Mesenteric fat pad (tissue), 1 donor: ENCODE results near the gene CANT1. TPM values are rescaled to one million over a fixed set of nuclear protein-coding genes. Genes with fewer than 3 reads are reported as not detected.
A peak's percentile ranks its signal among the peaks of the same experiment; 100 is the strongest.

Source experiments
- DNase-seq: peaks from one replicate; pipeline ENCODE4 v3.0.0-alpha.2; 2020; ENCODE audit warnings: low spot score
- total RNA-seq: library from RNA; stranded (reverse); fragmentation: NEBNext Ultra II Directional; extraction: Animal tissue kit (Norgen Biotek cat#: 25700); gene quantifications from one replicate; pipeline ENCODE4 v1.2.1, GENCODE V29; 2021
- donor health status: DM: yes; HTN: yes; CAD: no.

CANT1 gene
- total RNA-seq, 1 donor from 2014 or later, result 37.9 TPM

DNA sequence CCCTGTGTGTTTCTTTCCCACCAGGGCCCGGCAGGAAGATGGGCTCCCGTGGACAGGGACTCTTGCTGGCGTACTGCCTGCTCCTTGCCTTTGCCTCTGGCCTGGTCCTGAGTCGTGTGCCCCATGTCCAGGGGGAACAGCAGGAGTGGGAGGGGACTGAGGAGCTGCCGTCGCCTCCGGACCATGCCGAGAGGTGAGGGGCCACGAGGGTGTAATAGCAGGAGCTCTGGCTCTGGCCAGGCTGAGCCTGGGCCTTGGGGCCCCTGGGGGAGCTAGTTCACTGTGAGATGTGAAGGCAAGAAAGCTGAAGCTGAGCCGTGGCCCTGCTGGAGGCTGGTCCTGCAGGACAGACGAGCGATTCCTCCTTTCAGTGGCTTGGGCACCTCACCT is 34.4 kb upstream of the CANT1 start:
- DNase-seq, result peak; percentile 84

DNA sequence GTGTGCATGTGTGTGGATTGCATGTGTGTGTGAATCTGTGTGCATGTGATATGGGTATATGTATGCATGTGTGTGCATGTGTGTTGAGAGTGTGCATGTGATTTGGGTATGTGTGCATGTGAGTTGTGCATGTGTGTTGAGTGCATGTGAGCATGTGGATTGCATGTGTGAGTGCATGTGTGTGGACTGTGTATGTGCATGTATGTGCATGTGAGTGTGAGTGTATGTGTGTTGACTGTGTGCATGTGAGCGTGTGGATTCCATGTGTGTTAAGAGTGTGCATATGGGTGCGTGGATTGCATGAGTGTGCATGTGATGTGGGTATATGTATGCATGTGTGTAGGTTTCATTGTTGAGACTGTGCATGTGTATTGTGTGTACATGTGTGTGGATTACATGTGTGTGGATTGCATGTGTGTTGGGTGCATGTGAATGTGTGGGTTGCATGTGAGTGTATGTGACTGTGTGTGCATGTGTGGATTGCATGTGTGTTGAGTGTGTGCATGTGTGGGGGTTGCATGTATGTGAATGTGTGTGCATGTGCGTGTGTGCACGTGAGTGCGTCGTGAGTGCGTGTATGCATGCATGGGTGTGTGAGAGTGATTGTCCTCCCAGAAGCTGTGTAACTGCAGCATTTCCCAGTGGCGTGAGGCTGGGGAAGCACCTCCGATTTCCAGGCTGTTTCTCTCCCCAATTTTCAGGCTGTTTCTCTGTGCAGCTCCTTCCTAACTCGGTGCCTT is 33.8 kb upstream of the CANT1 start:
- DNase-seq, result peak; percentile 57

DNA sequence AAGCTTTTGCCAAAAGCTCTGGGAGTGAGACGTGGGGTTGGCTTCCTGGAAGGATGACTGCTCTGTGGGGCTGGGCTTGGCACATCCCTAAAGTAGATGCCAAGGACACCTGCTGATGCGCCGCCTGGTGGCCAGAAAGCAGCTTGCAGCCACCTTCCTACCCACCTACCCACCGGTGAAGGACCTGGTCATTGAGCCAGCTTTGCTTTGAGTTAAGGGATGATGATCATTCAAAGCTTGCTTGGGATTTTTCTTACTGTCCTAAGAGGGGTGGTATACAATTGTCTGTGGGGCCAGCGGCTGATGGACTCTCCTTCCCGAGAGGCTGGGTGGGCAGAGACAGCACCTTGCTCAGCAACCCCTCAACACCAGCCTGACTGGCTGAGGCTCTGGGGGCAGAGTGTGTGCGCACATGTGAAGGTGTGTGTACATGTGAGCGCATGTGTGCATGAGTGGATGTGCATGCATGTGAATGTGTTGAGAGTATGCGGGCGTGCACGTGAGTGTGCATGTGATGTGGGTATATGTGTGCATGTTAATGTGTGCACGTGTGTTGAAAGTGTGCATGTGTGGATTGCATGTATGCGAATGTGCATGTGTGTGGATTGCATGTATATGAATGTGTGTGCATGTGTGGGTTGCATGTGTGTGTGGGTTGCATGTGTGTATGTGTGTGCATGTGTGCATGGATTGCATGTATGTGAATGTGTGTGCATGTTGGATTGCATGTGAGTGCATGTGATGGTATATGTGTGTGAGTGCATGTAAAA is 33.0 kb upstream of the CANT1 start:
- DNase-seq, result peak; percentile 89

DNA sequence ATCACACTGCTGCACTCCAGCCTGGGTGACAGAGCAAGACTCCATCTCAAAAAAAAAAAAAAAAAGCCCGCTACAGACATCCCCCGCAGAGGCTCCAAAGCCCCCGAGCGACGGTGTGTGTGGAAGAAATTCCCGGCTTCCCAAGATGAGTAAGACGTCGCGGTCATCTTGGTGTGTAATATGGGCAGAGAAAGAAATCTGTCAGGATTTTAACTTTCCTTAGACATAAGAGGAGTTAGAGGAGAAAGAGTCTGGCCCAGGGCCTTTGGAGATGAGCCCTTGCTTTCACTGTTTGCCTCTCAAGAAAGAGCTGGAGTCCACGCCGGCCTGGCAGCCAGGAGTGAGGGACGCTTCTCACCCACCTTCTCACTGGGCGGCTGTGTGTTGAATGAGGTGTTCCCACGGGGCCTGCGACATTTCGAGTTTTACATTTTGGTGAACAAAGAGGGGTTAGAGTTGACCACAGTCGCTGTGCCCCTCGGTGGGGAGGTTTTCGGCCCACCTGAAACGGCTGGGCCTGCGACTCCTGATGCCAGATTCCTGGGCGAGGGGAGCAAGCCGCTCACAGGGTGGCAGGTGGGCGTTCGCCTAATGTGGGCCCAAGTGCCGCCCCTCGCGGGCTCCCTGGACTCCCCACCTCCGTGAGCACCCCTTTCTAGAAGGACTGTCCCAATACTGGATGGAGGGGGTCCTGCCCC is 32.3 kb upstream of the CANT1 start:
- peak; percentile 88 for DNase-seq

DNA sequence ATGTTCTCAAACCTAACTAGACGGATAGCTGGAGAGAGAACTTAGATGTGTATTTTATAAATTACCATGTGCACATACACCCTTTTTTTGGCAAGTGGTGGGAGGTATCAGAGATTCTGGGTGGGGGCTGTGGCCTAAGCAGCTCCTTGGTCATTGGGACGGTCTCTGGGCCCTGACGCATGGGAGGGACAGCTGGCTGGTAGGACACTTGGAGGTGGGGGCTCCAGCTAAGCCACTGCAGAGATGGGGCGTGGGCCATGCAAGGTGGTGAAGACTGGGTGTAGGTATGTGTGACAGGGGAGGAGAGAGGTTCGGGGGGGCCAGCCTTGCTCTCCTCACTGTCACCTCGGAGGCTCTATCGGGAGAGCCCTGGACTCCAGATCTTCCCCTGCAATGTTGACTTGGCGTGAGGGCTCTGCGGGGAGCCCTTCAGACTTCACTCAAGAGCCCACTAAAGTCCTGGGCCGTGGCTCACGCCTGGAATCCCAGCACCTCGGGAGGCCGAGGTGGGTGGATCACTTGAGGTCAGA is 31.5 kb upstream of the CANT1 start:
- DNase-seq, result peak; percentile 73

DNA sequence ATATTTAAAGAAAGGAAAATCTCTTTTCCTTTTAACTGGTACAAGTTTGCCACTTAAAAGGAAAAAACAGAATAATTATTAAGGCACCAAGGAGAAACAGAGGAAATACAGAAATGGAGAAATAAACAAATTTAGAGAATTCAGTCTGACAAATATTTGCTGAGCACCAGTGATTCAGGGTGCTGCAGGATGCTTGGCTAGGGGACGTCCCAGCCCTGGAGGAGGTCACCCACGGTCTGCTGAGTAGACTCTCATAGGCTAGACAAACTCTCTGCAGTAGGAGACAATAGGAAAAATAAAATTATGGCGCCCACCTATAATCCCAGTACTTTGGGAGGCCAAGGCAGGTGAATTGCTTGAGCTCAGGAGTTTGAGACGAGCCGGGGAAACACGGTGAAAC is 30.3 kb upstream of the CANT1 start:
- DNase-seq, result peak; percentile 43

DNA sequence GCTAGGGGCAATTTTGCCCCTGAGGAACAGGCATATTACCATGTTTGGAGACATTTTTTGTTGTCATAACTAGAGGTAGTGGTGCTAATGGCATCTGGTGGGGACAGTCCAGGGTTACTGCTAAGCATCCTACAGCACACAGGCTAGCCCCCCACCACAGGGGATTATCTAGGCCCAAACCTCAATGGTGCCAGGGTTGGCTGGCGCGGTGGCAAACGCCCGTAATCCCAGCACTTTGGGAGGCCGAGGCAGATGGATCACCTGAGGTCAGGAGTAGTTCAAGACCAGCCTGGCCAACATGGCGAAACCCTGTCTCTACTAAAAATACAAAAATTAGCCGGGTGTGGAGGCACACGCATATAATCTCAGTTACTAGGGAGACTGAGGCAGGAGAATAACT is 29.6 kb upstream of the CANT1 start:
- DNase-seq, result peak; percentile 64

DNA sequence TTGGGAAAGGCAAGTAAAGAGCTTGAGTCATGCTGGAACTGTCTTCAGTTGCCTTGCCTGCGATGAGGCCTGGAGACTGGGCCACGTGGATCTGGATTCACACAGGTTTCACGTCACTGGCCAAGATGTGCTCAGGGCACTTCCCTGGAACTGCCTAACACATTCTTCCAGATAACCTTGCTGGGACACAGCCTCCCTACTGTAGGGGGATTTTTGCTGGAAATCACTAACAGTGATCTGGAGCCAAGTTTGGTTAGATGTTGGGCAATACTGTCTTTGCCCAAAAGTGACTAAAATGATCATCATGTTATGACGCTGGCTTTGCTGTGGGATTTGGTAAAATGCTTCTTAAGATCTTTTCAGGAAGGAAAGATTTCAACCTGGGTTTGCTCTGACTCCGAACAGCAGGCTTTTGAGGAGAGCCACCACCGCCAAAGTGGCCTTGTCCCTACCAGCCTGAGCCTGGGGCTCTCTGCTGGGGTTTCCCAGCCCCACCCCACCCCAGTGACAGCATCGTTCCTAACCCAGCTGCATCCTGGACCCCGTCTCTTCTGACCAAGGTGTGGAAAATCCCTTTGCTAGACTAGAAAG is 29.1 kb upstream of the CANT1 start:
- peak; percentile 89 for DNase-seq

DNA sequence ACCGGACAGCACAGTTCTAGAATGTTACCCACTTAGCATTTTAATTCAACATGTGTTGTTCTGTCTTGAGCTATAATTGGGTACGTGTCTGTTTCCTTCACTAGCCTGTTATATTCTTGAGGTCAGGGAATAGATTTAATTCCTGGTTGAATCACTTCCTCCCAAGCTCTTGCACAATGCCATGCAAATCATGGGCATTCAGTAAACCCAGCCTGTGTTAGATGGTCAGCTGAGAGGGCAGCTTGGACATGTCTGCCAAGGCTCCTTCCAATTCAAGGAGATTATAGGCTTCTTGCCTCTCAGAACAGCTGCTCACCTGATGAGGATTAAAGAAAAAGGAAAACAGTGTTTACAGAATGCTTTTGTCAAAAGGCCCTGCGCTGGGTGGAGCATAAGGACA is 27.0 kb upstream of the CANT1 start:
- peak; percentile 51 for DNase-seq

DNA sequence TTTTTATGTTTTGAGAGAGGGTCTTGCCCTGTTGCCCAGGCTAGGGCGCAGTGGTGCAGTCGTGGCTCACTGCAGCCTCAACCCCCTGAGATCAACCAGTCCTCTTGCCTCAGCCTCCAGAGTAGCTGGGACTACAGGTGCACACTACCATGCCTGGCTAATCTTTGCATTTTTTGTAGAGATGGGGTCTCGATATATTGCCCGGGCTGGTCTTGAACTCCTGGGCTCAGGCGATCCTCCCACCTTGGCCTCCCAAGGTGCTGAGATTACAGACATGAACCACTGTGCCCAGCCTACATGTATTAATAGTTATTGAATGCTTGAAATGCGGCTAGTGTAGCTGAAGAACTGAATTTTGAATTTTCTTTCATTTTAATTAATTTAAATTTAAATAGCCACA is 26.6 kb upstream of the CANT1 start:
- DNase-seq, result peak; percentile 57

DNA sequence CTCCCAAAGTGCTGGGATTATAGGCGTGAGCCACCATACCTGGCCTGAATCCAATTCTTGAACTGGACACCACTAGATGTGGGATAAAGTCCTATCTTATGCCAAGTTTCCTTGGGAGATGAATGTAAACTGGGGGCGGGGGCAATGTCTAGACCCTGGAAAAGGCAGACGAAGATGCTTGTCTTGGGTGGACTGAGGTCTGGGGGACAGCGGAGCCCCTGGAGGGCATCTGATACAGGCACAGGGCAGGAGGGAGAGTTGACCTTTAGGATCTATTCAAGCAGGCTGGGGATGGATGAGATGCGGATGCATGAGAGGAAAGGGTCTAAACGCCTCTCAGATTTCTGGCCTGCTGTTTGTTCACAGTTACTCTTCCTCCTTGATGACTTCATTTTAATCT is 26.1 kb upstream of the CANT1 start:
- DNase-seq, result peak; percentile 37

DNA sequence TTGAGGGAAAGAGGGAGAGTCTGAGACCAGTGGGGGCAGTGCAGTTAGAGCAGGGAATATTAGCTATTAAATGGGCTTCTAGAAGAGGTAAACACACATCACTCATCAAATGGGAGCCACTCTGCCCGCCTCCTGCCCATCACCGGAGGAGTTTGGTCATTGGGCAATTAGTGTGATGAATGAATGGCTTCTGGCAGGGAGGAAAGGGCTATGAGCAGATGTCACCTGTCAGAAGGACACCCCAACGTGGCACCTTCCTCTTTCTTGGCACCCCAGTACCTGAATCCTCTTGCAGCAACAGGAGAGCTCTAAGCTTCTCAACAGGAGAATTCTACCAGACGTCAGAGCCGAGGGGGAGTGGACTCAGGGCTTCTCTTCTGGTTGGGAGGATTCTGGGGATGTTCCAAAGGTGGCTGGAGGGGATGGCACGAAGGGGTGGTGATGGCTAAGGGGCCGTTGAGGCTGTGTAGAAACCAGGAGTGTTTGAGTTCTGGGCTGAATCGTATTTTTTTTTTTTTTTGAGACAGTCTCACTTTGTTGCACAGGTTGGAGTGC is 25.4 kb upstream of the CANT1 start:
- peak; percentile 60 for DNase-seq

DNA sequence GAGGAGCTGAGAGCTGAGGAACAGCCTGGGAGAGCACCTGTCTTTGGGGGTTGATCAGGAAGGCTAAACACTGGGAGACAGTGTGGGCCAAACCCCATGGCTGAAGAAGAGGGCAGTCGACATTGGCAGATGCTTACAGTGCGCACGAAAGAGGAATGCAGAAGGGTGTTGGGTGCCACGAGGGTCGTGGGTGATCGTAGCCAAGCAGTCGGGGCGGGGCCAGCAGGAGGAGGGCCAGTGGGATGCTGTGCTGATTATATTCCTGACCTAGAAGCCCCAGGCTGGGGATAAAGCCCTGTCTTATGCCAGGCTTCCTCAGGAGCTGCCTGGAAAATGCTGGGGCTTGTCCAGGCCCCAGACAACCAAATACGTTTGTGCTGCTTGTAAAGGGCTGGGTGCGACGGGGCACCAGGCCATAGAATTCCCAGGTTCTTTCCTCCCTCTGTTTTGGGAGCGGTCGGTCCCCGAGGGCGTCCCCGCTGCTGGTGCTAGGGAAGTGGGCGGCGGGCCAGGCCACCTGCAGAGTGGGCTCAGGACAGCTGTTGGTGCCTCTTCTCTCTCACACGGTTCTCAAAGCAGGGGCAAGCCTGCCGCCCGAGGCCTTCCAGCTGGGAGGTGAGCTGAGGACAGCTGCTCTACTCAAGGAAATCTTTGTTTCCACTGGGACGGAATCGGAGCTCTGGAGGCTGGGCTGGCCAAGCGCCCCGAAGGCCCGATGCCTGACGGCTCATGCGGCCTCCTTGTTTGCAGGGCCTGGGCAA is 24.4 kb upstream of the CANT1 start:
- peak; percentile 82 for DNase-seq

DNA sequence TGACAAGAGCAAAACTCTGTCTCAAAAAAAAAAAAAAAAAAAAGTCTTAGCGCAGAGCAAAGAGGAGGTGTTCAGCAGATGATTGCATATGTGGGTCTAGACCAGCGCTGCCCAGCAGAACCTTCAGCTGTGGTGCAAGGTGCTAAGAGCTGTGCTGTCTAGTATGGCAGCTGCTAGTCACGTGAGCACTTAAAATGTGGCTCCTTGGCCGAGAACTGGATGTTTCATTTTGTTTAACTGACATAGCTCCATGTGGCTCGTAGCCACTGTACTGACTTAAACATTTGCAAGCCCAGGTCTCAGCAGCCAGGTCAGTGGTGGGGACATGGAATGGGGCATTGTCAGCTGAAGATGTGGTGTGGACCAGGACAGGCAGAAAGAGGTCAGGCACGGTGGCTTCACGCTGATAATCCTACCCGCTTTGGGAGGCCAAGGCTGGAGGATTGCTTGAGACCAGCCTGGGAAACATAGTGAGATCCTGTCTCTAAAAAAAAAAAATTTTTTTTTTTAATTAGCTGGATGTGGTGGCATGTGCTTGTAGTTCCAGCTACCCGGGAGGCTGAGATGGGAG is 23.6 kb upstream of the CANT1 start:
- DNase-seq, result peak; percentile 53

DNA sequence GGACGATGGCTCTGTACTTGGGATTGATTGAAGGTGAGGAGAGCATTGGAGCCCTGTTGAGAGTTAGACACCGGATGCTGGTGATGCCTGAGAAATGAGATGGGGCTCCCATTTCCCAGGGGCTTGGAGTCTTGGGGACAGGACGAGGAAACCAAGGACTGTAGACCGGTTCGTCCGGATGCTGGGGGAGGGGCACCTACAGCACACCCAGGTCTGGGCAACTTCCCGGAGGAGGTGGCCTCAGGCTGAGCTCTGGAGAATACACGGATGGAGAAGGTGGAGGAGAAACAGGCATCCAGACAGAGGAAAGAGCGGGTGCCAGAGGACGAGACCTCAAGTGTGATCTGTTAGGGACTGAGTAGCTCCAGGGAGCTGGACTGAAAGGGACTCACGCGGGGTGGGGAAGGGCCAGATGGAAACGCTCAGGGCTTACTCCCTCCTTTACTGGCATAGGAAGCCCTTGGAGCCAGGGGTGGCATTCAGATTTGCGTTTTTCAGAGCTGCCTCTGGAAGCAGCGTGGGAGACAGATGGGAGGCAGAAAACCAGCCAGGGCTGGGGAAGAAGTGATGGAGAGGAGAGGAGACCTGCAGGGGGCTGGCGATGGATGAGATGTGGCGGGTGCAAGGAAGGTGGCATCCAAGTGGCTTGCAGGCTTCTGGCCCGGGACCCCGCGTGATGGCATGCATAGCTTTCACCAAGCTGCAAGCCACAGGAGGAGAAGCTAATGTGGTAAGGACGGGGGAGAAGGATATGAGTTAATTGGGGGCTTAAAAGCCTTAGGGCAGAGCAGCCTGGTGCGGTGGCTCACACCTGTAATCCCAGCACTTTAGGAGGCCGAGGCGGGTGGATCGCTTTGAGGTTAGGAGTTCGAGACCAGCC is 22.7 kb upstream of the CANT1 start:
- DNase-seq, result peak; percentile 71

DNA sequence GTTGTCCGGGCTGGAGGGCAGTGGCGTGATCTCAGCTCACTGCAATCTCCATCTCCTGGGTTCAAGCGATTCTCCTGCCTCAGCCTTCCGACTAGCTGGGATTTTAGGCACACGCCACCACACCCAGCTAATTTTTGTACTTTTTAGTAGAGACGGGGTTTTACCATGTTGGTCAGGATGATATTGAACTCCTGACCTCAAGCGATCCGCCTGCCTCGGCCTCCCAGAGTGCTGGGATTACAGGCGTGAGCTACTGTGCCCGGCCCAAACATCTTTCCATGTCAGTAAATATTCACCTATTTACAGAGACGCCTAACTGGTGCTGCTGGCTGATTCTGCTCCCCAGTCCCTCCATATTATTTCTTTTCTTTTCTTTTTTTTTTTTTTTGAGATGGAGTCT is 21.1 kb upstream of the CANT1 start:
- peak; percentile 41 for DNase-seq

DNA sequence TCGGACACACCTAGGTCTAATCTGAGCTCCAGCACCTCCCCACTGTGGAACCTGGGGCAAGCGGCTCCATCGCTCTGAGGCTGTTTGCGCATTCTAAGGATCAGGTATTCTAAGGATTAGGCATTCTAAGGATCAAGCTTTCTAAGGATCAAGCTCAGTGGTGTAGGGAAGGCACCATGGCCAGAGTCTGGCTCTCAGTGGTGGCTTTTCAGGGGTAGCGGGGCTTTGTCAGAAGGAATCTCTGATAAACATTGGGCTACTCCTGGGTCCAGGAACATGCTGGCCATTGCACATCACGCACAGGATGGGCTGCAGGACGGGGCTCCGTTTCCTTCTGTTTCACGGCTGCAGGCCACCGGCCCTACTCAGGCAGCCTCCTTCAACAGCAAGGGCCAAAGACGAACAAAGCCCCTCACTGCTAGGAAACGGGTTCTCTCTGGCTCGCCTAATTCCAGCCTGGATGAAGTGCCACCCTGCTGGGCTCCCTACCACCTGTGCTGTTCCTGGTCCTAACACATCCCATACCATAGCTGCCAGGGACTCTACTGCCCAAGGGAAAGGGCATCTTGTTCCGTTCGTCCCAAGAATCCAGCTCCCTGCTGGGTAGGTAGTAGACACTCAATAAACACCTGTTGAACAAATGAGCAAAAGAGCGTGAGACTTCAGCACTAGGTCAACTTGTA is 19.9 kb upstream of the CANT1 start:
- peak; percentile 69 for DNase-seq
